Left ventricle myocardium inferior (tissue), 1 donor: ENCODE results near the gene POLR1E. TPM values are rescaled to one million over a fixed set of nuclear protein-coding genes. Genes with fewer than 3 reads are reported as not detected.
"Not testable (repeated sequence)": the region's sequence is repeated elsewhere in the genome, so short reads cannot be mapped to it uniquely, and the experiment has no call there.

Experiments
- DNase-seq: peaks from one replicate; pipeline ENCODE4 v3.0.0-alpha.2; 2020
- H3K27ac ChIP-seq: fragments of 200-600 bp; replicated peaks from 2 replicates; pipeline ENCODE4 v1.8.0; 2021
- H3K27me3 ChIP-seq: fragments of 200-600 bp; 2 replicates; pipeline ENCODE4 v1.8.0; 2021; ENCODE audit warnings: low read depth
- H3K36me3 ChIP-seq: fragments of 200-600 bp; 2 replicates; pipeline ENCODE4 v1.8.0; 2021
- H3K4me1 ChIP-seq: fragments of 200-600 bp; 2 replicates; pipeline ENCODE4 v1.8.0; 2021
- H3K4me3 ChIP-seq: fragments of 200-600 bp; 2 replicates; pipeline ENCODE4 v1.8.0; 2021; ENCODE audit warnings: mild to moderate bottlenecking, moderate library complexity
- H3K9me3 ChIP-seq: fragments of 200-600 bp; replicated peaks from 2 replicates; pipeline ENCODE4 v1.8.0; 2021
- intact Hi-C: fragments of 100-400 bp; cut with micrococcal nuclease; formaldehyde crosslinking; loops from one replicate; pipeline ENCODE4 v1.11.0; 2022
- total RNA-seq: library from RNA; stranded (reverse); fragmentation: NEBNext Ultra II Directional; extraction: Animal tissue kit (Norgen Biotek cat#: 25700); gene quantifications from one replicate; pipeline ENCODE4 v1.2.1, GENCODE V29; 2021
- TF ChIP-seq, protein P1 (sequence below): fragments of 200-600 bp; IDR thresholded peaks from 2 replicates; pipeline ENCODE4 v1.8.0; 2021; ENCODE audit warnings: antibody characterized with exemption, mild to moderate bottlenecking, borderline replicate concordance
- donor health status: DM: no; HTN: yes; CAD: no; lungs with severe emphysema.

Gene POLR1E
- total RNA-seq, 1 donor from 2014 or later, result 15.8 TPM

- TF ChIP-seq, protein P1, sequence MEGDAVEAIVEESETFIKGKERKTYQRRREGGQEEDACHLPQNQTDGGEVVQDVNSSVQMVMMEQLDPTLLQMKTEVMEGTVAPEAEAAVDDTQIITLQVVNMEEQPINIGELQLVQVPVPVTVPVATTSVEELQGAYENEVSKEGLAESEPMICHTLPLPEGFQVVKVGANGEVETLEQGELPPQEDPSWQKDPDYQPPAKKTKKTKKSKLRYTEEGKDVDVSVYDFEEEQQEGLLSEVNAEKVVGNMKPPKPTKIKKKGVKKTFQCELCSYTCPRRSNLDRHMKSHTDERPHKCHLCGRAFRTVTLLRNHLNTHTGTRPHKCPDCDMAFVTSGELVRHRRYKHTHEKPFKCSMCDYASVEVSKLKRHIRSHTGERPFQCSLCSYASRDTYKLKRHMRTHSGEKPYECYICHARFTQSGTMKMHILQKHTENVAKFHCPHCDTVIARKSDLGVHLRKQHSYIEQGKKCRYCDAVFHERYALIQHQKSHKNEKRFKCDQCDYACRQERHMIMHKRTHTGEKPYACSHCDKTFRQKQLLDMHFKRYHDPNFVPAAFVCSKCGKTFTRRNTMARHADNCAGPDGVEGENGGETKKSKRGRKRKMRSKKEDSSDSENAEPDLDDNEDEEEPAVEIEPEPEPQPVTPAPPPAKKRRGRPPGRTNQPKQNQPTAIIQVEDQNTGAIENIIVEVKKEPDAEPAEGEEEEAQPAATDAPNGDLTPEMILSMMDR, result no peak
- no peak for DNase-seq
- intact Hi-C loops, result no loop called here
- no peaks in the 10 kb centered on the region for H3K9me3 ChIP-seq
- no peaks in the 10 kb centered on the region for H3K4me1 ChIP-seq
- no peaks in the 10 kb centered on the region for H3K27me3 ChIP-seq
- H3K36me3 ChIP-seq, result peaks cover 46% of the 10 kb centered on the region
- no peak overlapping the region for H3K27ac ChIP-seq
- H3K4me3 ChIP-seq, result no peak overlapping the region
These were observed 21.9 kb downstream of the POLR1E start for GRCh38 chr9:37507566-37508134.

DNA sequence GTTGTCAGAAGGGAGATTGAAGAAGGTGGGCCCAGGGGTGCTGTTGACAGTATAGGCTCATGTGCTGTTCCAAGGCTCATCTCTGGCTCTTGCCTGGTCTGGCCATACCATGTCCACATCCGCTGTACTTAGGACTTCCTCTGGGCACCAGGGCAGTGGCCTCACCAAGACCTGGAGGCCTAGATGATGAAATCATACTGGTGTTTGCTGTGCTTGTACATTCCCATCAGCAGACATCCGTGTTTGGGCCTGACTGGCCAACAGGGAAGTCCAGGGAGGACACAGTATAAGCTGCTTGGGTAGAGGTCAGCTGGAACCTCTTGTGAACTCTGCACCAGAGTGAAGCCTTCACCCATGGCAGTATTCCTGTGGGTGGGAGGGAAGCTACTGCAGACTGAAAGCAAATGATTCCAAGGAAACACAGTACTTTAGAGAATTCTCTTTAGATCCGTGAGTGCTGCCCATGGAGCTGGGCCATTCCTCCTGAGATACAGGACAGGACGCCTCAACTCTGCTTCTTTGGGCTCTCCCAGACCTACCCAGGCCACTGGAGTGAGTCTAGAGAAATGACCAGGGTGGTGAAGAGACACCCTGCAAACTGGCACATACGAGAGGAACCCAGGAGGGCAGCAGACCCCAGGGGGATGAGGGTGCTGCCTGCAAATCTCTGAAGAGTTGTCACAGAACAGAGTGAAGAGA lies 22.5 kb downstream of the POLR1E start:
- Histone ChIP-seq H3K9me3 (no peaks in the 10 kb centered on the region), H3K4me3 (no peak overlapping the region), H3K27ac (no peak overlapping the region), H3K36me3 (peaks cover 39% of the 10 kb centered on the region), H3K27me3 (no peaks in the 10 kb centered on the region), H3K4me1 (no peaks in the 10 kb centered on the region)
- intact Hi-C loops, result no loop called here
- TF ChIP-seq, protein P1, result no peak
- no peak for DNase-seq

DNA sequence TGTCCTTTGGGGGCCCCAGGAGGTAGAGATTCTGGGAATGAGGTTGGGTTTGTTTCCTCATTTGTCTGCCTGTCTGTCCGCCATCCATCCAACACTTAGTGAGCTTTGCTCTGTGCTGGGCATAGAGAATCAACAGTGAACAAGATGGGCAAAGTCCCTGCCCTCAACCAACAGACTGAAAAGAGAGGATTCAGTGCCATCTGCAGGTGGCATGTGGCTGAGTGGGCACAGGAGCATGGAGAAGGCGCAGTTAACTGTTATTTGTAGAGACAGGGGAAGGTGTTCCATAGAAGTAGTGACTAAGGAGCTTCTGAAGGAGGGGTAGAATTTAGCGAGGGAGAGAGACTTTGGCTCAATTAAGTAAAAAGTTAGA lies 23.1 kb downstream of the POLR1E start:
- intact Hi-C loops, result no loop called here
- DNase-seq, result no peak
- H3K9me3 ChIP-seq, result no peaks in the 10 kb centered on the region
- H3K27me3 ChIP-seq, result no peaks in the 10 kb centered on the region
- H3K36me3 ChIP-seq, result peaks cover 34% of the 10 kb centered on the region
- H3K4me1 ChIP-seq, result no peaks in the 10 kb centered on the region
- TF ChIP-seq, protein P1, result no peak
- H3K4me3 ChIP-seq, result no peak overlapping the region
- no peak overlapping the region for H3K27ac ChIP-seq

DNA sequence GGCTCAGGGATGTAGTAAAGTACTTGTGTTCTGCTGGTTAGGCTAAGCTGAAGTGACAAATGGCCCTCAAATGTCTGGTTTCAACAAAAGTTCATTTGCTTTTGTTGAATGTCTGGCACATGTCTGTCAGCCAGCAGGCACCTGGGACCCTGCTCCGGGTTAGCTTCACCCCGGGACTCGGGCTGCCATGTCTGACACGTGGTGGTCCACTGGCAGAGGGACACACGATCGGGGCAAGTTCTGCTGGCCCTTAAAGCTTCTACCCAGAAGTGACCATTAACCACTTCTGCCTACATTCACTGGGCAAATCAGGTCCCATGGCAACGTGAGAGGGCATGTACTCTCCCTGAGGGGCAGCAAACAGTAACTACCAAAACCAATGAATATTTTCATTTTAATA lies 23.8 kb downstream of the POLR1E start:
- Histone ChIP-seq H3K36me3 (peaks cover 27% of the 10 kb centered on the region), H3K9me3 (no peaks in the 10 kb centered on the region), H3K4me1 (no peaks in the 10 kb centered on the region), H3K27ac (no peak overlapping the region), H3K27me3 (no peaks in the 10 kb centered on the region), H3K4me3 (no peak overlapping the region)
- TF ChIP-seq, protein P1, result no peak
- DNase-seq, result no peak
- intact Hi-C loops, result no loop called here

DNA sequence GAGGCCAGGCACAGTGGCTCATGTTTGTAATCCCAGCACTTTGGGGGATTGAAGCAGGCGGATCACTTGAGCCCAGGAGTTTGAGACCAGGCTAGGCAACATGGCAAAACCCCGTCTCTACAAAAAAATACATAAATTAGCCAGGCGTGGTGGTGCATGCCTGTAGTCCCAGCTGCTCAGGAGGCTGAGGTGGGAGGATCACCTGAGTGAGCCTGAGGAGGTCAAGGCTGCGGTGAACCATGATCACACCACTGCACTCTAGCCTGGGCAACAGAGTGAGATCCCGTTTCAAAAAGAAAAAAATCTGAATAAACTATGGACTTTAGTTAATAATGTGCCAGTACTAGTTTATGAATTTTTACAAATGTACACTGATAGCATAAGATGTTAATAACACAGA lies 24.3 kb downstream of the POLR1E start:
- H3K4me3 ChIP-seq, H3K27me3 ChIP-seq, DNase-seq, H3K9me3 ChIP-seq, H3K27ac ChIP-seq, intact Hi-C loops, H3K4me1 ChIP-seq: not testable (repeated sequence)
- H3K36me3 ChIP-seq, result peaks cover 26% of the 10 kb centered on the region
